Amniotic epithelial cell (primary cell): ENCODE measurements around the gene ARMCX6.
"Not testable (repeated sequence)": the region's sequence is repeated elsewhere in the genome, so short reads cannot be mapped to it uniquely, and the experiment has no call there.

Experiments used
- DNase-seq: peaks from one replicate; pipeline ENCODE4 v3.0.0-alpha.2; 2010; ENCODE audit warnings: low read depth

Gene ARMCX6

DNA sequence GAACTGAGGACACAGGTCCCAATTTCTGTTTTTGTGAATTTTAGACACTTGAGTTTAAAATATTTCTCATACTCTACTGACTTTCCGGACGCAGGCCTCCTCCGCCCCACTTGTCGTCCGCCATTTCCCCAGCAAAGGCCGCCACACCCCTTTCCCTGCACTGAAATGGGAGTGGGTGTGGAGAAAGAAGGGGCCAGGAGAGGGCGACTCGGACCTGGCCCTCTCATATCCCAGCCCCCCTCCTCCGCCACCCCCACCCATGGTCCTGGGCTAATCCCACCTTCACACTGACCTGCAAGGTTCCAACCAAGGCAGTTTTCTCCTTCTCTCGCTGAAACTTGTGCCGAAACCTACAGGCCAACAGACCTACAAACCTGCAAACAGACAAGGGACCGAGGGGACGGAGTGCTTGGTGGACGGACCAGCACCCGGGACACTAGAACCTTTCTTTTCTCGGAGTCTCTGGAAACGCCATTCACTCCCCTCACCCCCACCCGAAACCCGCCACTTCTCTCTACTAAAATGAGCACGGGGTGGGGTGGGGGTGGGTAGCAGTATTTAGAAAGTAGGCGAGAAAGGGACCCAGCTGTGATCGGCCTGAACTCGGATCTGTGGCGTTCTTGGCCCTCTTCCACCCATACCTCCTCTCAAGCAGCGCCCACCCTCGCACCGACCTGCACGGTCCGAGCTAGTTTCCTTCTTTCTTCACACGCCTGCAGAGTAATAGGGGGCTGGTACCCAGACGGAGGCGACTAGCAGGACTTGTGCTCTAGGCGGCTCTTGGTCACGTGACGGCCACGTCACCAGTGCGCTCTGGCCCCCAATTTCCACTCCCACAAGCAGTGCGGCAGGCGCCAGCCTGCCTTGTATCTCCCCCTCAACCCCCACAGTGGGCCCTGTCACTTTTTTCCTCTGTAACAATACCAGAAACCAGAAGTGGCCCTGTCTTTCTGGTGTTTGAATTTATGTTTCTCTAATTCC is at the start of gene ARMCX6:
TSS of gene ARMCX6 (minus strand) at position 790 of the 981 bp plus-strand sequence. CDS start 1,380 bp downstream, outside the sequence.
- DNase-seq = peak; percentile 51

GRCh38 chrX:101659601-101660063 is 41.8 kb upstream of the ARMCX6 start, which contains the start of gene ARMCX2:
Gene ARMCX2, minus strand, starts transcription at chrX:101659850. Its CDS starts 2,262 bp downstream, at chrX:101657588.
- DNase-seq = peak; percentile 51

DNA sequence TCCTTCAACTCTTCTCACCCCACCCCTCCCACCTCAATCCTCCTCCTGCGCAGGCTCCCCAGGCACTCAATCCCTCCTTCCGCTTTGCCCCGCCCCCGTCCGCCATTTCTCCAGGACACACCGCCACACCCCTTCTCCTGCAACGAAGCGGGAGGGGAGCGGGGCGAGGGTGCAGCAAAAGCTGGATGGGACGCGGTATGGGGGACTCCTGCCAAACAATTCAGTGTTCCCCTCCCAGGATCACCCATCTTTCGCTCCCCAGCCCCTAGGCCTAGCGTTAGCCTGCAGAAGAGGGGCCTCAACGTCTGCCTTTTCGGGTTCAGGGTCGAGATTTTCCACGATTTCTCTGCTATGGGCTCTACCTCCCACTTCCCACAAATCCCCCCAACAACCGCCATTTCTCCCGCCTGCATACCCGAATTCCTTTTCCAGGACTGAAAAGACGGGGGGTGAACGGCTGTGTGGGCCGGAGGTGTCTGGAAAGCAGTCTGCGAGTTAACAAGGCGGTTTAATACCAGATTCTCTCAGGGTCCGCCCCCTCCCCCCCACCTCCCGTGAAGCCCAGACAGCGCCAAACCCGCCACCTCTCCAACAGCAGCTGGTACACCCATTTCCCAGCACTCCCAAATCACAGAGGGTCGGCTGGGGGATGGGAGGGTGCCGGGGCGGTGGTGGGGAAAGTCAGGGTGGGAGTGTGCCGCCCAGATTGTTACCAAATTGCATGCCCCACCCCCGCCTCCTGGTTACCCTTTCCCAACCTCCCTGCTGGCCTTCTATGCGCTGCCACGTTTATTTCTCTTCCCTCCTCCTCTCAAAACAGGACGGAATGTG is 41.1 kb upstream of the ARMCX6 start:
- peak; percentile 28 for DNase-seq

DNA sequence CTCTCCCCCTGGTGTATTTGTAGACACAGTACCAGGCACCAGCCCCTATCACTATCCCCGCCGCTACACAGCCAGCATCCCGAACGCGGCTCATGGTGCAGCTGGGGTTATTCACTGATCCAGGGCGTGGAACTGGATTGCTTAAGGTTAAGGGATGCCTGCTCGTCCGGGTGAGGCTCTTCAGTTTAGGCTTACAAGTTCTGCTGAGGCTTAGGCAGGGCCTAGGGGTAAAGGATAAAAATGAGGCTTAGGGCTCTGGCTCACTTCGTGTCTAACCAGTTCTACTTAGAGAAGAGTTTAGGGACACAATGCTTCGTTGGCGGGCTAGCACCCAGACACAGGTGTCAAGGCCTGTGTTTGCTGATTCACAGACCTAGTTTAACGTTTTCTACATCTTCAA is 39.7 kb upstream of the ARMCX6 start:
- no peak for DNase-seq

- no peak for DNase-seq
Measured at GRCh38 chrX:101656817-101657216, 39.0 kb upstream of the ARMCX6 start.

GRCh38 chrX:101655534-101655933 is 37.7 kb upstream of the ARMCX6 start:
- no peak for DNase-seq

DNA sequence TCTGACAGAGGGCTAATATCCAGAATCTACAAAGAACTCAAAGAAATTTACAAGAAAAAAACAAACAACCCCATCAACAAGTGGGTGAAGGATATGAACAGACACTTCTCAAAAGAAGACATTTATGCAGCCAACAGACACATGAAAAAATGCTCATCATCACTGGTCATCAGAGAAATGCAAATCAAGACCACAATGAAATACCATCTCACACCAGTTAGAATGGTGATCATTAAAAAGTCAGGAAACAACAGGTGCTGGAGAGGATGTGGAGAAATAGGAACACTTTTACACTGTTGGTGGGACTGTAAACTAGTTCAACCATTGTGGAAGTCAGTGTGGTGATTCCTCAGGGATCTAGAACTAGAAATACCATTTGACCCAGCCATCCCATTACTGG is 29.9 kb upstream of the ARMCX6 start:
- DNase-seq = not testable (repeated sequence)

GRCh38 chrX:101642093-101642492 is 24.3 kb upstream of the ARMCX6 start:
- no peak for DNase-seq

DNA sequence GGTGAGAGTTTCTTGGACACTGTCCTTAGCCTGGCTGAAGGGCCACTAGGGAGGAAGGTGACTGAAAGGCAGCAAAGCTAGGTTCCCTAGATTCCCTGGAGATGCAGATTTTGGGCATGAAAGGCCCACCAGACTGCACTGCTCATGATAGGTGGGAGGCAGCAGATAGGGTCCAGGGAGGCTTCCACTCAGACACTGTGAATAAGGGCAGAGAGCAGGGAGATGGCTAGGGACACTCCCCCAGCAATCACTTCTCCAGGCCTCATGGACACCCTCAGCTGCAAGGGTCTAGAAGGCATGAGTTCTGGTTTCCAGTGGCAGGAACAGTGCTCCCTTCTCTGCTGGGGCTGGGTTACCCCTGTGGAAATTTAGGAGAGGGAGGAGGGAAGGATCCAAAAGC is 21.8 kb upstream of the ARMCX6 start:
- DNase-seq = no peak

- DNase-seq = no peak
Measured at GRCh38 chrX:101619364-101619763, 1.6 kb upstream of the ARMCX6 start.

GRCh38 chrX:101605728-101606127 is 12.1 kb downstream of the ARMCX6 start:
- no peak for DNase-seq

GRCh38 chrX:101605146-101605545 is 12.7 kb downstream of the ARMCX6 start:
- no peak for DNase-seq

DNA sequence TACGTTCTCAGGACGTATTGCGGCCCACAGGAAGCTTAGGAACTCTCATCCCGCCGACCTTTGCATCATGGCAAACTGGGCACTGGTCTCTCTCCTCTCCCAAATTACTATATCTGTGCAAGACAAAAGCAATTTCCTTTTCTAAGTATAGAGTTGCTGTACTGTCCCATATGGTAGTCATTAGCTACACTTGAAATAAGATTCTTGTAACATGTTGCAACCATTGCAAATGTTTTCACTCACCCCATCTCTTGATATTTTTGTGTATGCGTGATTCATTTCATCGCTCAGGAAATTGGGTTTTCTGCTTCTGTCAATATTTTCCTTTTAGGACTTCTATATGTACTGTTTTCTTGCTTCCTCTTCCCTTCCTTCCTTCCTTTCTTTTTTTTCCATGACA is 15.7 kb downstream of the ARMCX6 start:
- no peak for DNase-seq

DNA sequence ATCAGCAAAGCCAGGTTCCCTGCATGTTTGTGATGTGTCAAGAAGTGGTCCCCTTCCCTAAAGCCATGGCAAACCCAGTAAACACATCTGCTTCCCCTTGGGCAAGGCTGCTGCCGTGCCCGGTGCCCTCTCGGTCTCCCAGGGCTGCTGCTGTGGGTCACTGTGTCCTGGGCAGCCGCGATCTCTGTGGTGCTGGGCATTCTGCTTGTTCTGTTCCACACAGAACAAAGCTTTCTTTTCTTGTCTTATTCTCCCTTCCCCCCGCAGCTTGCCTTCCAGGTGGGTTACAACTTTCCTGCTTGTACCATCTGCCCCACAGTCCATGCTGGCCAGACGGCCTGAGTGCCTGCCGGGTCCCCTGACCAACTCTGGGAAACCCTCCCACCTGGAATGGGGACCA is 18.2 kb downstream of the ARMCX6 start:
- DNase-seq = not testable (repeated sequence)

DNA sequence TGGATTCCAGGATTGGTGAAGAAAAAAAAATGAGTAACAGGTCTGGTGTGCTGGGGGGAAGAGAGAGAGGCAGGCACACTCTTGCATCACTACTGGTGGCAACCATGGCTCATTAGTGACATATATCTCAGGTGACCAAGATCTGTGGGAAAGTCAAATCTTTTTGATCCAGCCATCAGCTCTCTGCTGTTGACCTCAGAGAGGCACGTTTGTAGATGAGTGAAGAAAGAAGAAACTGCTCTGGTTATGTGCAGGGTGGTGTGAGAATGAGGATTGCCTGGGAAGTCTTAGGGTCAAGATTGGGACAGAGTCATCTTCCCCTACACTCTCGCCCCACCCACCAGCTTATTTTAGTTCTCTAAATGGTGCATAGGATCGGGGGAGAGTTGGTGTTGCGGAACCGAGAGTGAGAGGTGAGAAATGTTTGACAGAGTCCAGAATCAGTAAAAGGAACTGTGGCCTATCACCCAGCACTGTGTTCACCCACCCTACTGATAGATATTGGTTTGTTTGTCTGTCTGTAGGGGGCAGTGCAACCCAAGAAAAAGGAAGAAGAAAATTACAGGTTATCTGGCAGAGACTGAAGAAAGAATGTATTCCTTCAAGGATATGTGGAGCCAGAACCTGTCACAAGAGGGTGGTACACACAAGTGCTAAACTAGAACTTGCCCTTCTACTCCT is 21.9 kb downstream of the ARMCX6 start:
- peak; percentile 69 for DNase-seq
